Measurements from ENCODE around the gene GOLGA3. TPM values are rescaled to one million over a fixed set of nuclear protein-coding genes. Genes with fewer than 3 reads are reported as not detected.
A peak's percentile ranks its signal among the peaks of the same experiment; 100 is the strongest.
"Not testable (repeated sequence)": the region's sequence is repeated elsewhere in the genome, so short reads cannot be mapped to it uniquely, and the experiment has no call there.

The GOLGA3 gene, protein sequence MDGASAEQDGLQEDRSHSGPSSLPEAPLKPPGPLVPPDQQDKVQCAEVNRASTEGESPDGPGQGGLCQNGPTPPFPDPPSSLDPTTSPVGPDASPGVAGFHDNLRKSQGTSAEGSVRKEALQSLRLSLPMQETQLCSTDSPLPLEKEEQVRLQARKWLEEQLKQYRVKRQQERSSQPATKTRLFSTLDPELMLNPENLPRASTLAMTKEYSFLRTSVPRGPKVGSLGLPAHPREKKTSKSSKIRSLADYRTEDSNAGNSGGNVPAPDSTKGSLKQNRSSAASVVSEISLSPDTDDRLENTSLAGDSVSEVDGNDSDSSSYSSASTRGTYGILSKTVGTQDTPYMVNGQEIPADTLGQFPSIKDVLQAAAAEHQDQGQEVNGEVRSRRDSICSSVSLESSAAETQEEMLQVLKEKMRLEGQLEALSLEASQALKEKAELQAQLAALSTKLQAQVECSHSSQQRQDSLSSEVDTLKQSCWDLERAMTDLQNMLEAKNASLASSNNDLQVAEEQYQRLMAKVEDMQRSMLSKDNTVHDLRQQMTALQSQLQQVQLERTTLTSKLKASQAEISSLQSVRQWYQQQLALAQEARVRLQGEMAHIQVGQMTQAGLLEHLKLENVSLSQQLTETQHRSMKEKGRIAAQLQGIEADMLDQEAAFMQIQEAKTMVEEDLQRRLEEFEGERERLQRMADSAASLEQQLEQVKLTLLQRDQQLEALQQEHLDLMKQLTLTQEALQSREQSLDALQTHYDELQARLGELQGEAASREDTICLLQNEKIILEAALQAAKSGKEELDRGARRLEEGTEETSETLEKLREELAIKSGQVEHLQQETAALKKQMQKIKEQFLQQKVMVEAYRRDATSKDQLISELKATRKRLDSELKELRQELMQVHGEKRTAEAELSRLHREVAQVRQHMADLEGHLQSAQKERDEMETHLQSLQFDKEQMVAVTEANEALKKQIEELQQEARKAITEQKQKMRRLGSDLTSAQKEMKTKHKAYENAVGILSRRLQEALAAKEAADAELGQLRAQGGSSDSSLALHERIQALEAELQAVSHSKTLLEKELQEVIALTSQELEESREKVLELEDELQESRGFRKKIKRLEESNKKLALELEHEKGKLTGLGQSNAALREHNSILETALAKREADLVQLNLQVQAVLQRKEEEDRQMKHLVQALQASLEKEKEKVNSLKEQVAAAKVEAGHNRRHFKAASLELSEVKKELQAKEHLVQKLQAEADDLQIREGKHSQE (N-terminal part only)
- 10 to 100 TPM; 81.4 to 88.6 TPM for total RNA-seq
- long read RNA-seq, partial matches to known transcripts: 12 of 33 reads
- long read RNA-seq, other reads (novel, unspliced or antisense): 21 of 33 reads

DNA sequence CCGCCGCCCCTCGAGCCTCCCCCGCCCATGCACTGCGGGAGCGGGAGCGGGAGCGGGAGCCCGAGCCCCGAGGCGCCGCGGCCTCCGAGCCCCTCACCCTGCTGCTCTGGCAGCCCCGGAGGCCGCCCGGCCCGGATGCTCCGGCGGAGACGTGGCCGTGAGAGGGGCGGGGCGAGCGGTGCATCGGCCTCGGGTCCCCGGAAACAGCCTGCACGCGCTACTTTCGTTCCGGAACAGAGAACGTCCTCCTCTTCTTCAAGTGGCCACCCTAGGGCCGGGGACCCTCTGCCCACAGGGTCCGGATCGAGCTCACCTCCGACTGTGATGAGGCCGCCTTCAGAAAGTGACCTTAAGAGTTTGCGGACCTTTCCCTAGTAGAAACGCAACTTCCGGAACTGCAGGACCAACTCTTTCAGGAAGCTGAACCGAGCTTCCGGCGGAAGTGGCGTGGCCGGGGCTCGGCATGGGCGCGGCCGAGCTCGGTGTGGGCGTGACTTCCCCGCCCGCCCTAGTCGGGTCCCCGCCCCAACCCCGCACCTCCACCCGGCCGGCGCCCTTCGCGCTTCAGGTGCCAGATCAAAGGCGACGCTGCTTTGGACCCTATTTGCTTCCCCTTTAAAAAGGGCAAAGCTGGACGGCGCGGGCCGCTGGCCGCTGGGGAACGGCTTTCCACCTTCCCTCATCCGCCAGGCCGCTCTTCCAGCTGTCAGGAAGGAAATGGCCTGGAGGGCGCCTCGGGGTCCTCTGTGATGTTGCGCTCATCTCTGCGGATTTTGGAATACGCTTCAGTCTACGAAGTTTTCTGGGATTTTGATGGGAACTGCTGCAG is at the start of gene GOLGA3:
TSS of gene GOLGA3 (minus strand) at position 164 of the 829 bp plus-strand sequence. CDS start 6,741 bp downstream, outside the sequence.
- ATAC-seq (peak; percentile 82), DNase-seq (peak; percentile 92 to 96)
- intact Hi-C loops (cut with DNase I, micrococcal nuclease): no loop called here

DNA sequence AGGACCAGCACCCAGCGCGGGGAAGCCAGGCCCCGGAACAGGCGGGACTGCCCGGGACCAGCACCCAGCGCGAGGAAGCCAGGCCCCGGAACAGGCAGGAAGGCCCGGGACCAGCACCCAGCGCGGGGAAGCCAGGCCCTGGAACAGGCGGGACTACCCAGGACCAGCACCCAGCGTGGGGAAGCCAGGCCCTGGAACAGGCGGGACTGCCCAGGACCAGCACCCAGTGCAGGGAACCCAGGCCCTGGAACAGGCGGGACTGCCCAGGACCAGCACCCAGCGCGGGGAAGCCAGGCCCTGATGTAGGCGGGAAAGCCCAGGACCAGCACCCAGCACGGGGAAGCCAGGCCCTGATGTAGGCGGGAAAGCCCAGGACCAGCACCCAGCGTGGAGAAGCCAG is 46.0 kb upstream of the GOLGA3 start:
- intact Hi-C loops (cut with DNase I, micrococcal nuclease); DNase-seq; ATAC-seq: not testable (repeated sequence)

DNA sequence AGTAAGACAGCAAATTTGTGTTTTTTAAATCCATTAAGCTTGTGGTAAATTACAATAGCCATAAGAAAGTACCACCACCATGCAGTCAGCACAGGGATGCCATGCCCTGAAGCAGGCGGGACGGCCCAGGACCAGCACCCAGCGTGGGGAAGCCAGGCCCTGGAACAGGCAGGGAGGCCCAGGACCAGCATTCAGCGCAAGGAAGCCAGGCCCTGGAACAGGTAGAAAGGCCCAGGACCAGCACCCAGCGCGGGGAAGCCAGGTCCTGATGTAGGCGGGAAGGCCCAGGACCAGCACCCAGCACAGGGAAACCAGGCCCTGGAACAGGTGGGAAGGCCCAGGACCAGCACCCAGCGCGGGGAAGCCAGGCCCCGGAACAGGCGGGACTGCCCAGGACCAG is 45.5 kb upstream of the GOLGA3 start:
- ATAC-seq: no peak
- no peak for DNase-seq
- intact Hi-C loops (cut with DNase I, micrococcal nuclease): no loop called here

DNA sequence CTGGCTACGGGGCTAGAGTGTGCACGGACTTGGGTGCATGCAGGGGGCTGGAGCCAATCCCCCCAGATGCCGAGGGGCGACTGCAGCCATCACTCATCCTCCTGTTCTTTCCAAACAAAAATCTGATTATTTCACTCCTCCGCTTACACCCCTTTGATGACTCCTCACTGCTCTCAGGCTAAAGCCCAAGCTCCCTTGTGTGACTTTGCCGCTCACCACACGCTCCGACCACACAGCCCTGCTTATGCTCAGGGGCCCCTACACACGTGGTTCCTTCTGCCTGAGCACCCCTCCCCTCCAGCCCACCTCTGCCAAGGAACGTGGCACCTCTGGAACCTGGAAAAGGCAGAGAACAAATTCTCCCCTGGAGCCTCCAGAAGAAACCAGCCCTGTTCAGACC is 45.1 kb upstream of the GOLGA3 start:
- no peak for DNase-seq
- no peak for ATAC-seq
- intact Hi-C loops (cut with DNase I, micrococcal nuclease): no loop called here

DNA sequence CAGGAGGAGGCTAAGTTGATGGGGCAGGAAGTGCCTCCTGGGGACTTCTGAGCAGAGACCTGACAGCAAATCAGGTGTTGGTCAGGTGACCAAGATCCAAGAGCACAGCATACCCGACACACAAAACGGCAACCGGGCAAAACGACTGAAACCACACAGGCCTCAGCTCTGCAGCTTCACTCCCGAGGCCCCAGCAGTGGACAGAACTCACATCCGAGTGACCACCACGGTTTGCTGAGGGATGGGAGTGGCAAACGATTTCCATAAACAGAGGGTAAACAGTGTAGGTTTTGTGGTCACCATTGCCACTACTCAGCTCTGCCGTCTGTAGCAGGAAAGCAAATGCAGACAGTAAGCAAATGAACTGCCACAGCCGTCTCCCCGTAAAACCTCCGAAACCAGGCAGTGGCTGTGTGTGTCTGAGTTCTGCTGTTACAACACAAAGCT is 44.3 kb upstream of the GOLGA3 start:
- intact Hi-C loops (cut with DNase I, micrococcal nuclease): no loop called here
- DNase-seq (no peak), ATAC-seq (peak; percentile 11)

DNA sequence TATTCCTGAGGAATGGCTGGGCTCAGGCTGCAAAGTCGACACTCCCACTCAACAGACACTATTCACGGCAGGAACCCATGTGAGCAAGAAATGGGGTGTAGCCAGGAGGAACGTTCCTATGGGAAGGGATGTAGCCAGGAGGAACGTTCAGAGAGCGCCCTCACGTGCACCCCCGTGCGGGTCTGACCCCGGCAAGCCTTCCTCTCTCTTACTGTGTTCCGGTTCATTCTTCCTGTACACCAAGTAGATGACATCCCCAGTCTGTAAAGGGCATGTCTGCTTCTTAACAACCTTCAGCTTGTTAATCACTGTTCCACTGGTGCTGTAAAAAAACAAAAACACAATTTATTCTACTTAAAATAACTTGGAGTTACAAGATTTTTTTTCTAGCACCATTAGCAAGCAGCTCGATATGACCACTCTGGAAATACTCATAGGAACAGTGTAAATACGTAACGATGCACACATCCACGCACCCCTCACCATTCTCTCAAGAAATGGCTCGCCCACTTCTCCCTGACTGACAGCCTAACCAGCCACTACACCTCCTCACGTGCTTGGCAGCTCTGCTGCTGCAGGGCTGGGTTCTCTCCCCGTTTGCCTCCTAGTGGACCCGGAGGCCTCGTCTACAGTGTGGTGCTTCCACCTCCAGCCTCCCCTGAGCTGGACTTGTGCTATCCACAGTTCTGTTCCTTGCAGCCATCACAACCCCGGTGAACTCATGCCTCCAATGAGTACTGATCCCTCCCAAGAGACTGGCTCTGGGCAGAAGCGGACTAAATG is 43.6 kb upstream of the GOLGA3 start:
- intact Hi-C loops (cut with DNase I, micrococcal nuclease): no loop called here
- DNase-seq (no peak), ATAC-seq (no peak)

DNA sequence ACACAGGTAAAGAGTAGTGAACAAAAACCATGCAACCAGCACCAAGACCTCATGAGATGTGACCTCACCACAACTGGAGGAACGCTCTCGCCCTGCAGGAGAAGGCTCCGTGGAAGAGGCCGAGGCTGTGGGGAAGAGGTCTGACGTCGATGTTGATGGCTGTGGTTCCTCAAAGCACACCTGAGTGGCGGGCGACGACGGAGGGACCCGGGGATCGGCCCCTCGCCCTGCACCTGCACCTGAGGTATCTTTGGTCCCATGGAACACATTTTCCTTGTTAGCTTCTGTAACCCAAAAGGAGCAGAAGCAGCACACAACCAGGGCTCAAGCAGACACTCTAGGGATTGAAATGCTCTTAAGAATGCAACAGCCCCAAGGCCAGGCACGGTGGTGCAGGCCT is 40.9 kb upstream of the GOLGA3 start:
- intact Hi-C loops (cut with DNase I, micrococcal nuclease): no loop called here
- DNase-seq: no peak
- no peak for ATAC-seq

DNA sequence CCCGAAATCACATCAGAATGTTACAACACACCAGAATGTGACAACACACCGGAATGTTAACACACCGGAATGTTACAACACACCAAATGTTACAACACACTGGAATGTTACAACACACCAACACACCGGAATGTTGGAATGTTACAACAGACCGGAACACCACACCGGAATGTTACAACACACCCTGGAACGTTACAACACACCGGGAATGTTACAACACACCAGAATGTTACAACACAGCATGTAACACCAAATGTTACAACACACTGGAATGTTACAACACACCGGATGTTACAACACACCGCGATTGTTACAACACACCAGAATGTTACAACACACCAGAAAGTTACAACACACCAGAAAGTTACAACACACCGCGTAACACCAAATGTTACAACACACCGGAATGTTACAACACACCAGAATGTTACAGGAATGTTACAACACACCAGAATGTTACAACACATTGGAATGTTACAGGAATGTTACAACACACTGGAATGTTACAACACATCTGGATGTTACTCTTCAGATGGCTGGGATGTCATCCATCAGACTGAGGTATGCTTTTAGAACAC is 37.7 kb upstream of the GOLGA3 start:
- no peak for ATAC-seq
- intact Hi-C loops (cut with DNase I, micrococcal nuclease): no loop called here
- DNase-seq: no peak

DNA sequence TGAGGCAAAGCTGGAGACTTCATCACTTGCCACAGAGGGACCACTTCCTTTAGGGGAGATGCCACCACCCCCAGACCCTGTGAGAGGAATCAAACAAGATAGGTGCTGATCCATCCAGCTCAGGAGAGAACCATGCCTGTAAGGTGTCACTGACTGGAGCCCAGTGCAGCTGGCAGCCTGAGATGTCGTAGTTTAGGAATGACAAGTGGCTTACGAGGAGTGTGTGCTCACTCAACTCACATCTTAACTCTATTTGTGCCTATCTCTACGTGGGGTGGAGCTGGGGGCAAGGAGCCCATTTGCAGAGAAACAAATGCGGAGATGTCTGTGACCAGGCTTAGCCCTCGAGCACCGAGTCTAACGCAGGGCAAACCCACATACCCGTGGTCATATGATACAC is 32.9 kb upstream of the GOLGA3 start:
- intact Hi-C loops (cut with DNase I, micrococcal nuclease): no loop called here
- ATAC-seq (no peak), DNase-seq (no peak)

DNA sequence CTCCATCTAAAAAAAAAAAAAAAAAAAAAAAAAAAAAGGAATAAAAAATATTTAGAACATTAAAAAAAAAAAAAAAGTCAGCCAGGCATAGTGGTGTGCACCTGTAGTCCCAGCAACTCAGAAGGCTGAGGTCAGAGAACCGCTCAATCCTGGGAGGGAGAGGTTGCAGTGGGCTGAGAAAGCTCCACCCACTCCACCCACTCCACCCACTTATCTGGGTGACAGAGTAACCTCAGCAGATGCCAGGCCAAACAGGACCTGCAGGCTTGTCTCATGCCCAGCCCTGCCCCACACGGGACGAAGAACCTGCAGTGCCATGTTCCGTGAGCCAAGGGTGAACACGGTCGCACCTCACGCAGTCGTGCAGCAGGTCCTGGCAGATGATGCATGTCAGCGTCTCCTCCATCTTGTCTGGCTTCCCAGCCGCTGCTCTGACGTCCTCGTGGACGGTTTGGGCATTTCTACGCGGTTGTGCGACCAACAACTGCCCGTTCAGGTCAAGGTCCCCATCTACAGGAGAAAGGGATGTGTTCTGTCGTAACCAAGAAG is 30.1 kb upstream of the GOLGA3 start:
- DNase-seq (no peak), ATAC-seq (peak; percentile 89)
- intact Hi-C loops (cut with DNase I, micrococcal nuclease): no loop called here

DNA sequence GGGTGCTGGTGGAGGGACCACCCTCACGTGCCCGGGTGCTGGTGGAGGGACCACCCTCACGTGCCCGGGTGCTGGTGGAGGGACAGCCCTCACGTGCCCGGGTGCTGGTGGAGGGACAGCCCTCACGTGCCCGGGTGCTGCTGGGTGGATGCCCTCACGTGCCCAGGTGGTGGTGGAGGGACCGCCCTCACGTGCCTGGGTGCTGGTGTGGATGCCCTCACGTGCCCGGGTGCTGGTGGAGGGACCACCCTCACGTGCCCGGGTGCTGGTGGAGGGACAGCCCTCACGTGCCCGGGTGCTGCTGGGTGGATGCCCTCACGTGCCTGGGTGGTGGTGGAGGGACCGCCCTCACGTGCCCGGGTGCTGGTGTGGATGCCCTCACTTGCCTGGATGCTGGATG is 28.4 kb upstream of the GOLGA3 start:
- intact Hi-C loops (cut with DNase I, micrococcal nuclease); DNase-seq; ATAC-seq: not testable (repeated sequence)

DNA sequence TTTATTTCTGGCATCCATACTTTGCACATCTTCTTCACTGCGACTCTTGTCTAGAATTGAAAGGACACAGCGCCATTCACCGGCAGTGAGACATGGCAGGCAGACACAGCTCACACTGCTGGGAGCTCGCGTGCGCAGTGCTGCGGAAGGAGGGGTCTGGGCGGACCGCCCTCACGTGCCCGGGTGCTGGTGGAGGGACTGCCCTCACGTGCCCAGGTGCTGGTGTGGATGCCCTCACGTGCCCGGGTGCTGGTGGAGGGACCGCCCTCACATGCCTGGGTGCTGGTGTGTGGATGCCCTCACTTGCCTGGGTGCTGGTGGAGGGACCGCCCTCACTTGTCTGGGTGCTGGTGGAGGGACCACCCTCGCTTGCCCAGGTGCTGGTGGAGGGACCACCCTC is 27.9 kb upstream of the GOLGA3 start:
- ATAC-seq (no peak), DNase-seq (no peak)
- intact Hi-C loops (cut with DNase I, micrococcal nuclease): no loop called here

DNA sequence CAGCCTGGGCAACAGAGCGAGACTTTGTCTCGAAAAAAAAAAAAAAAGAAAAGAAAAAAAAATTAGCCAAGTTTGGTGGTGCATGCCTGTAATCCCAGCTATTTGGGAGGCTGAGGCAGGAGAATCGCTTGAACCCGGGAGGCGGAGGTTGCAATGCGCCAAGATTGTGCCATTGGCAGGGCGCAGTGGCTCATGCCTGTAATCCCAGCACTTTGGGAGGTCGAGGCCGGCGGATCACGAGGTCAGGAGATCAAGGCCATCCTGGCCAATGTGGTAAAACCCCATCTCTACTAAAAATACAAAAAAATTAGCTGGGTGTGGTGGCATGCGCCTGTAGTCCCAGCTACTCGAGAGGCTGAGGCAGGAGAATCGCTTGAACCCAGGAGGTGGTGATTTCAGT is 26.5 kb upstream of the GOLGA3 start:
- ATAC-seq; intact Hi-C loops (cut with DNase I, micrococcal nuclease); DNase-seq: not testable (repeated sequence)

DNA sequence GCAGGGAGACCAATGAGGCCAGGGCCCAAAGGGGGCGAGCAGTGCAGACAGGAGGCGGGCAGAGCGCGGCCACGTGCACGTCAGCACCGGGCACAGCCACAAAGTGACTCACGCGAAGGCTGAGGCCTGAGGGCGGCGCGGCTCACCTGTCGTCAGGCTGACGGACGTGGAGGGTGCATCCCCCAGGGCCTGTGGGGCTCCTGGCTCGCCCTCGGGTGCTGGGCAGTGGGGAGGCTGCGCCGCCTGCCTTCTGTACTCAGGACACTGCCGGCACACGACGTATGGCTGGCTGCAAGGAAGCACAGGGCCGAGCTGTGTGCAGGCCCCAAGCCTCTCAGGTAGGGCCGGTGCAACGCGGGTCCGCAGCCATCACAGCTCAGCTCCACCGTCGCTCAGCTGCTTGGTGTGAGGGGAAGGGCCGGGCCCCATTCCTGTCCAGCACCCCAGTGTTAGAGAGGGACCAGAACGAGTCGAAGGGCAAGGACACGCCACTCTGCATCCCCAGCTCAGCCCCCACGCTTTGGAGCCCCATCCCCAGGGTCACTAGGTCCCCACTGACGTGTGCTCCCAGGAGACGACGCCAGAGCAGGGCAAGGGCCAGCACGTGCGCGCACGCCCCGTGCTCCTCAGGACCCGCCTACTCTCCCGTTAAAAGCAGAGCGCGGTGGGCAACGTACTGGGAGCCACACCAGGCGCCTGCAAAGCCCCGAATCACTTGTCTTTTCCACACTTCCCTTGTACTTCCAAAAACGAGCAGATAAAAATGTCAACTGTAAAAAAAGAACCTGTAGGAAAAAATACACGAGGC is 24.8 kb upstream of the GOLGA3 start:
- no peak for ATAC-seq
- DNase-seq: no peak

DNA sequence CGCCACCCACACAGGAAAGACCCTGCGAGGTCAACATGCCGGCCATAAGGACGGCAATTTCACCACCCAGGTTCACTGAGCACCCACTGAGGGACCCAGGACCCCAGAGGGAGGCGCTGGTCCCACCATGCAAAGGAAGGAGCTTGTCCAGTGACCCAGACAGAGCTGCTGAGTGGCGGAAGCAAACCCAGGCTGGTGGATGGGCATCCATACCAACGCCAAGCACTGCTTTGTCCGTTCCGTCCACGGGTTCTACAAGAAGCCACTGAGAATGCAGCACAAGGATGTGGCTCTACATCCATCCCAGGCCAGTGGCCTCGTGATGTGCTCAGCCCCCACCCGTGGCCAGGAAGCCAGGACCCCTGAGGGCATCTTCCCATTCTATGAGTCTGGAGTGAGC is 23.8 kb upstream of the GOLGA3 start:
- intact Hi-C loops (cut with DNase I, micrococcal nuclease): no loop called here
- DNase-seq (no peak), ATAC-seq (no peak)

More for the DNA sequence above, 24.8 kb upstream of the GOLGA3 start:
- intact Hi-C loops (cut with DNase I, micrococcal nuclease): no loop called here

DNA sequence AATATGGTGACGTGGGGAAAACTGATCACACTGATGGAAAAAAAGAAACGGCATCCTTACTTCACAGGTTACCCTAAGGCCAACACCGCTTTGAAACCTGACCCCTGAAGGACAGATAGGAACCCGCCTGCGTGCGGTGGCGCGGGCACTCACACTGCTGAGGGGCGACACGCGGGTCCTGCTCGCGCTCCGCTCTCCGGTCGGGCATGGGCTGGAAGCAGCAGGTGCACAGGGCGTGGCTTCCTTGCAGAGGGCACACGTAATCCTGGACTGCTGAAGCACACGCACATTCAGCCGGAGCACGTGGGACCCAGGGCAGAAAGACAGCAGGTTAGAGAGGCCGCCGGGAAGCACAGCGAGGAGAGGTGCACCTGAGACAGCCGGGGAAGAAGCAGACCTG is 22.8 kb upstream of the GOLGA3 start:
- DNase-seq: no peak

More for the DNA sequence above, 22.8 kb upstream of the GOLGA3 start:
- intact Hi-C loops (cut with DNase I, micrococcal nuclease): no loop called here
- ATAC-seq: no peak
